Neuron (in vitro differentiated cells): ENCODE data around the gene LUZP2.
"Not testable (repeated sequence)": the region's sequence is repeated elsewhere in the genome, so short reads cannot be mapped to it uniquely, and the experiment has no call there.

Experiments
- H2AFZ ChIP-seq: one replicate; pipeline ENCODE4 v1.6.1; 2013; ENCODE audit warnings: low read depth, mild to moderate bottlenecking, inconsistent platforms, low read length, moderate library complexity
- H3K27me3 ChIP-seq: one replicate; pipeline ENCODE4 v1.6.1; 2013; ENCODE audit warnings: low read length; ENCODE audit not compliant: insufficient read depth
- H3K36me3 ChIP-seq: one replicate; pipeline ENCODE4 v1.6.1; 2013; ENCODE audit warnings: low read length; ENCODE audit not compliant: insufficient read depth
- H3K4me1 ChIP-seq: one replicate; pipeline ENCODE4 v1.6.1; 2013; ENCODE audit warnings: low read length; ENCODE audit not compliant: insufficient read depth
- H3K4me3 ChIP-seq: 2 replicates; pipeline ENCODE4 v1.5.1; 2013; ENCODE audit warnings: mild to moderate bottlenecking, low read length, moderate library complexity
- H3K9me3 ChIP-seq: one replicate; pipeline ENCODE4 v1.6.1; 2013; ENCODE audit warnings: low read length

Gene LUZP2

GRCh38 chr11:24886880-24887619 is 390.2 kb downstream of the LUZP2 start:
- no peak overlapping the region for H2AFZ ChIP-seq
- no peak overlapping the region for H3K4me3 ChIP-seq
- H3K9me3 ChIP-seq, result no peaks in the 10 kb centered on the region
- no peaks in the 10 kb centered on the region for H3K27me3 ChIP-seq
- H3K36me3 ChIP-seq, result no peaks in the 10 kb centered on the region
- no peaks in the 10 kb centered on the region for H3K4me1 ChIP-seq

GRCh38 chr11:24890426-24890825 is 393.6 kb downstream of the LUZP2 start:
- no peak overlapping the region for H3K4me3 ChIP-seq
- no peaks in the 10 kb centered on the region for H3K27me3 ChIP-seq
- H3K9me3 ChIP-seq, result no peaks in the 10 kb centered on the region
- no peaks in the 10 kb centered on the region for H3K36me3 ChIP-seq
- H3K4me1 ChIP-seq, result no peaks in the 10 kb centered on the region
- H2AFZ ChIP-seq, result no peak overlapping the region

GRCh38 chr11:24891845-24892492 is 395.1 kb downstream of the LUZP2 start:
- not testable (repeated sequence) for H3K4me3 ChIP-seq, H3K27me3 ChIP-seq, H3K4me1 ChIP-seq, H3K36me3 ChIP-seq, H3K9me3 ChIP-seq, H2AFZ ChIP-seq

GRCh38 chr11:24896118-24896835 is 399.4 kb downstream of the LUZP2 start:
- no peak overlapping the region for H3K4me3 ChIP-seq
- no peaks in the 10 kb centered on the region for H3K36me3 ChIP-seq
- H2AFZ ChIP-seq, result no peak overlapping the region
- H3K9me3 ChIP-seq, result no peaks in the 10 kb centered on the region
- H3K4me1 ChIP-seq, result no peaks in the 10 kb centered on the region
- no peaks in the 10 kb centered on the region for H3K27me3 ChIP-seq

- no peaks in the 10 kb centered on the region for H3K36me3 ChIP-seq
Measured at GRCh38 chr11:24900514-24900913, 403.7 kb downstream of the LUZP2 start.

GRCh38 chr11:24900960-24901549 is 404.2 kb downstream of the LUZP2 start:
- no peaks in the 10 kb centered on the region for H3K4me1 ChIP-seq
- no peaks in the 10 kb centered on the region for H3K9me3 ChIP-seq
- H3K36me3 ChIP-seq, result no peaks in the 10 kb centered on the region
- no peak overlapping the region for H2AFZ ChIP-seq
- no peak overlapping the region for H3K4me3 ChIP-seq
- H3K27me3 ChIP-seq, result no peaks in the 10 kb centered on the region

More at GRCh38 chr11:24900514-24900913, 403.7 kb downstream of the LUZP2 start:
- H3K9me3 ChIP-seq, result no peaks in the 10 kb centered on the region
- no peak overlapping the region for H3K4me3 ChIP-seq
- no peaks in the 10 kb centered on the region for H3K27me3 ChIP-seq
- H3K4me1 ChIP-seq, result no peaks in the 10 kb centered on the region
- no peak overlapping the region for H2AFZ ChIP-seq

GRCh38 chr11:24903555-24903954 is 406.7 kb downstream of the LUZP2 start:
- no peaks in the 10 kb centered on the region for H3K36me3 ChIP-seq
- no peaks in the 10 kb centered on the region for H3K9me3 ChIP-seq
- no peak overlapping the region for H3K4me3 ChIP-seq
- no peaks in the 10 kb centered on the region for H3K27me3 ChIP-seq
- H3K4me1 ChIP-seq, result no peaks in the 10 kb centered on the region
- no peak overlapping the region for H2AFZ ChIP-seq

- Histone ChIP-seq H2AFZ (no peak overlapping the region), H3K4me3 (no peak overlapping the region), H3K36me3 (no peaks in the 10 kb centered on the region), H3K9me3 (no peaks in the 10 kb centered on the region), H3K4me1 (no peaks in the 10 kb centered on the region), H3K27me3 (no peaks in the 10 kb centered on the region)
Measured at GRCh38 chr11:24925091-24925490, 428.2 kb downstream of the LUZP2 start.

- no peaks in the 10 kb centered on the region for H3K9me3 ChIP-seq
- H3K27me3 ChIP-seq, result no peaks in the 10 kb centered on the region
- no peaks in the 10 kb centered on the region for H3K4me1 ChIP-seq
- H3K36me3 ChIP-seq, result no peaks in the 10 kb centered on the region
- H2AFZ ChIP-seq, result no peak overlapping the region
- no peak overlapping the region for H3K4me3 ChIP-seq
Measured at GRCh38 chr11:24932110-24933000, 435.5 kb downstream of the LUZP2 start.

- Histone ChIP-seq H3K36me3 (no peaks in the 10 kb centered on the region), H3K27me3 (no peaks in the 10 kb centered on the region), H3K4me3 (no peak overlapping the region), H3K4me1 (no peaks in the 10 kb centered on the region), H3K9me3 (no peaks in the 10 kb centered on the region), H2AFZ (no peak overlapping the region)
Measured at GRCh38 chr11:24934733-24935439, 438.0 kb downstream of the LUZP2 start.

- Histone ChIP-seq H3K9me3 (no peaks in the 10 kb centered on the region), H3K4me1 (no peaks in the 10 kb centered on the region), H2AFZ (no peak overlapping the region), H3K4me3 (no peak overlapping the region), H3K27me3 (no peaks in the 10 kb centered on the region), H3K36me3 (no peaks in the 10 kb centered on the region)
Measured at GRCh38 chr11:24944891-24945290, 448.0 kb downstream of the LUZP2 start.

- H3K36me3 ChIP-seq, result no peaks in the 10 kb centered on the region
- H3K4me1 ChIP-seq, result no peaks in the 10 kb centered on the region
- H2AFZ ChIP-seq, result no peak overlapping the region
- H3K27me3 ChIP-seq, result no peaks in the 10 kb centered on the region
- no peaks in the 10 kb centered on the region for H3K9me3 ChIP-seq
- H3K4me3 ChIP-seq, result no peak overlapping the region
Measured at GRCh38 chr11:24949406-24949805, 452.6 kb downstream of the LUZP2 start.
